ENCODE data around the gene TREH.
A peak's percentile ranks its signal among the peaks of the same experiment; 100 is the strongest.
"Not testable (repeated sequence)": the region's sequence is repeated elsewhere in the genome, so short reads cannot be mapped to it uniquely, and the experiment has no call there.

TREH gene

DNA sequence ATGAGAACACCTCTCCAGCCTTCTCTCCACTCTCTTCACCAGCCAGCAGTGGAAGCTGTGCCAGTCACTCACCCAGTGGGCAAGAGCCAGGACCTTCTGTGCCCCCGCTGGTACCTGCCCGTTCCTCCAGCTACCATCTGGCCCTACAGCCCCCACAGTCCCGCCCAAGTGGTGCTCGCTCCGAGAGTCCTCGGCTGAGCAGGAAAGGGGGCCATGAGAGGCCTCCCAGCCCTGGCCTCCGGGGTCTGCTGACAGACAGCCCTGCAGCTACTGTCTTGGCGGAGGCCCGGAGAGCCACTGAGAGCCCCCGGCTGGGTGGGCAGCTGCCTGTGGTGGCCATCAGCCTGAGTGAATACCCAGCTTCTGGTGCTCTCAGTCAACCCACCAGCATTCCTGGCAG, 51.9 kb downstream of the TREH start:
- no peak for DNase-seq

DNA sequence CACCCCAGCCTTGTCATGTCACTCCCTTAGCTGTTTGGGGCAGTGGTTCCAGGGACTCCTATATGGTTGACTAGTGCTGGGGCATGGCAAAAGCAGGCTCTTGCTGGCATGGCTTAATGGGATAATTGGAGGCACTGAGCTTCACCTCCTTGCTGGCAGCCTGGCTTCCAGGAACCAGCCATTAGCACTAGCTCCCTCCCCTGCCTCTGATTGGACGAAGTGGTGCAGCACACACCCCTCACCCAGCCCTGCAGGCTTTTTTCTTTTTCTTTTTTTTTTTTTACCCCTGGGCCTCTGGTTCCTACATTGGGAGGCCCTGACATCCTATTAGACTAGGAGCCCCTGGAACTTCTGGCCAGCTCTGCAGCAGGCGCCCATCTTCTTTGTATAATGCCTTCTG, 53.5 kb downstream of the TREH start:
- DNase-seq, result peak; percentile 54 to 85

DNA sequence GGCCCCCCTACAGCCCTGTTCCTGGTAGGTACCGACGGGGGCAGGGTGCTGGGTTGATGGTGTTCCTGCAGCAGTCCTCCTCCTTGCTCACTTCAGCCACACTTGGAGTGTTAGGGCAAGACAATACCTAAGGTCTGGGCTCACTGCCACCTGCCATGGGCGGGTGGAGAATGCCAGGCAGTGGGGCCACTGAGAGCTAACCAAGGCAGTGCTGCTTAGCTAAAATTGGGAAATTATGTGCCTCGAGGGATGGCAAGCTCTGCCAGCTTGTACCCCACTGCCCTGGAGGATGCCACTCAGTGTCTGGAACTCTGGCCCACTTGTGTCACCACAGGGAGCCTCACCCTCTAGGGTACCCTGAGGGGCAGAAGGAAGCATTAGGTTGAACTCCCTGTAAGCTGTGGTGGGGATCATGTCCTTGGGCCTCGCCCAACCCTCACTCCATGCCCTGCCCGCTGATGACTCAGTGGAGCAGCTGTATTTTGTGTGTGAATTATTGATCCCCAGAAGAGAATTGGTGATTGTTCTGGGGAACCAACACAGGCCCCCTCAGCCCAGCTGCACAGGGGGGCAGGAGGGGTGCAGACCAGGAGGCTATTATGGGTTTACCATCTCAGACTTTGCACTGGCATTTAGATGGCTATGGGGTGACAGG, 54.3 kb downstream of the TREH start:
- DNase-seq, result peak in 1 of 2 experiments; percentile 33

DNA sequence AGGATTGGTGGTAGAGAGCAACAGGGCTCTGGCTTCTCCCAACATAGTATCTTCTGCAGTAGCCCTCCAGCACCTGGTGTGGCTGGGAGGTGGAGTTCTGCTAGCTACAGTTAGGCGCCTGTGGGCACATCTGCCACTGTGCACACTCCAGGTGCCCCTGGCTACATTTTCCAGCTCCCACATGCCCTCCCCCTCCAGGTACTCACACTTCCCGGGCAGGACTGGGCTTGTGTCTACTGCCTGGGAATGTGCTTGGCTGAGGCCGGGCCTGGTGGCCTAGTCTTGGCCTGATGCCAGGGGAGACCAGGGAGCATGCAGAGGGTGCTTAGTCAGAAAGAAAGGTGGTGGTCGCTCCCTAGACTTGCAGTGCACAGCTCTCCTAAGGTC, 56.2 kb downstream of the TREH start:
- peak; percentile 92 to 97 for DNase-seq

- DNase-seq, result peak; percentile 63 to 78
Measured at GRCh38 chr11:118622376-118623268, 56.8 kb downstream of the TREH start.

GRCh38 chr11:118621784-118622375, 57.6 kb downstream of the TREH start:
- no peak for DNase-seq

- DNase-seq, result peak; percentile 89 to 90
Measured at GRCh38 chr11:118621071-118621783, 58.2 kb downstream of the TREH start.

DNA sequence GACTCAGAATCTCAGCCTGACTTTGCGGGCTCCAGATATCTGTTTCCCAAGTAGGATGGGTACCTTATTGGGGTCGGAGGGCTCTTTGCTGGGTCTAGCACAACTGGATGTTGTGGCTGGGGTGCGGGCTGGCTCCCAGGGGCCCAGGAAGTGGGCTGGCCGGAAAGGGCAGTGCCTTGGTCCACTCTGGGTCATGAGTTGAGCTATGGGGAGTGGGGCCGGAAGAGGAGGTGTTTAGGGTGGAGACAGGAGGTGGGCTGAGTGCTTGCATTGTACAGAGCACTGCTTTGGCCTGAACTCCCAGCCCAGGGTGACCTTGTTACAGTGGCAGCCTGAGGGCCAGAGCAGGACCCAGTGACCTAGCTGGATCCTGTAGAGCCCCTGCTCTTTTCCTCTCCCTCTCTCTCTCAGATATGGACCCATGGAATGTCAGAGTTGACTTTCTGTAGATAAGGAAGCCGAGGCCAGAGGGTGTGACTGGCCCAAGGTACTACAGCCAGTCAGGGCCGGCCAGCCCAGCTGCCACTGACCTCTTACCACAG, 58.9 kb downstream of the TREH start:
- DNase-seq, result no peak

DNA sequence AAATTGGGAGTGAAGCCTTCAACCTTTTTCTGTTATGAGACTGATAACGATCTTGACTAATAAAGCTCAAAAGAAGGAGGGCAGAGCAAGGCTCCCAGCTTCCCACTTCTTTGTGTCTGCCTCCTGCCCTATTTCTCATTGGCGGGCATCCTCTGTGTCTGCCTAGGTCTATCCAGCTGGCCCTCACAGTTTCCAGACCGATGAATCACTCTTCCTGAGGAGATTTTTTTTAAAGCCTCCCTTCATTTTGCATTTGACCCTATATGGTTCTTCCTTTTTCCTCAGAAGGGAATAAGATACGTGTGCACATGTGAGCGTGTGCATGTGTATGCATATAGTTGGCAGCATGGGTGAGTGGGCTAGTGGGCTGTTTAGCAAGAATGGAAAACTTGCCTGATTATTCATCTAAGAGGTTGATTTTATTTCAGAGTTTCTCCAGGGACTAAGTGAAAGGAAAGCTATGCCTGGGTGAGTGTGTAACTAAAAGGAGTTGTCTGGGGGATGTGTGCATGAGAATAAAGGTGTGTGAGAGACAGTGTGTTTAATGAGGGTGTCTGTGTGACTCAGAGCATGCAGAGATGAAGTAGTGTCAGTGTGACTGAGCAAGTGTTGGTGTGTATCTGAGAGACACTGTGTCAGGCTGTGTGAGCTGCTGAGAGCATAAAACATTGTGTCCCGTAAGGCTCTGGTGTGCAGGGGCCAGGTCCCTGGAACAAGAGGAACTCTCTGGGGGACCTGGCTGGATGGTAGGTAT, 59.8 kb downstream of the TREH start:
- no peak for DNase-seq

DNA sequence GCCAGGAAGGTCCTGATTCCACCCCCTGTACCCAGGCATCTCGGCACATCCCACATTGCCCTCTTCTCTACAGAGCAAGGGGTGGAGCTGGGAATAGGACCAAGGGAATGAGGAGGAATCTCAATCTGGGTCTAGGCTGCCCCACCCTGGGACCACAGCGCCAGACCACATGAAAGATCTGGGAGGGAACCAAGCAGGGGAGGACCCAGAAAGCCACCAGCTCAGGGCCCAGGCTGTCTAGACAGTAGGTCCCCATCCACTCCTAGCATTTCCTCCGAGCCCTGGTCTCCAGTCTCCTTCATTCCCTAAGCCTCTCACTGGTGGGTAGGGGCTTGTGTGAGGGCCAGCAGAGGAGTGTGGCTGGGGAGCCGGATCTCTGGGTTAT, 60.5 kb downstream of the TREH start:
- DNase-seq, result no peak

GRCh38 chr11:118618115-118618990, 61.1 kb downstream of the TREH start:
- no peak for DNase-seq

GRCh38 chr11:118615976-118616371, 63.5 kb downstream of the TREH start:
- no peak for DNase-seq

- no peak for DNase-seq
Measured at GRCh38 chr11:118615282-118615975, 64.0 kb downstream of the TREH start.

- no peak for DNase-seq
Measured at GRCh38 chr11:118614511-118614910, 64.9 kb downstream of the TREH start.

DNA sequence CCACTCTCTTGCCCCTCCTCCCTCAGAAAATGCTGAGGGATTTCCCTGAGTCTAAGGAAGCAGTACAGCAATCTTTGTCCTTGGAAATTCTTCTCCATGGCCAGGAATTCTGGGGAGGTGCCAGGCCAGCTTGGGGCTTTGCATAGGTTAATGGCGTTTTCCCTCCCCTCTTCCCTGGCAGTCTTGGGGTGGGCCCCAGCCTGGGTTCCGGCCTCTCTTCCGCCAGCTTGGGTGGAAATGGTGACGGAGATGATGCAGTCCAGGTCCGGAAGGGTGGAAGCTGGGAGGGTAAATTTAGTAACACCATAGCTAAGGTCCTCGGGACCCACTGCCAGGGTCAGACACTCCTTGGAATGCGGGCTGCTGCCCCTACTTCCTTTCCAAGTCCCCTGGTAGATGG, 67.1 kb downstream of the TREH start:
- no peak for DNase-seq

GRCh38 chr11:118611433-118611795, 68.0 kb downstream of the TREH start:
- DNase-seq, result not testable (repeated sequence)

GRCh38 chr11:118610773-118611432, 68.5 kb downstream of the TREH start:
- DNase-seq, result no peak

DNA sequence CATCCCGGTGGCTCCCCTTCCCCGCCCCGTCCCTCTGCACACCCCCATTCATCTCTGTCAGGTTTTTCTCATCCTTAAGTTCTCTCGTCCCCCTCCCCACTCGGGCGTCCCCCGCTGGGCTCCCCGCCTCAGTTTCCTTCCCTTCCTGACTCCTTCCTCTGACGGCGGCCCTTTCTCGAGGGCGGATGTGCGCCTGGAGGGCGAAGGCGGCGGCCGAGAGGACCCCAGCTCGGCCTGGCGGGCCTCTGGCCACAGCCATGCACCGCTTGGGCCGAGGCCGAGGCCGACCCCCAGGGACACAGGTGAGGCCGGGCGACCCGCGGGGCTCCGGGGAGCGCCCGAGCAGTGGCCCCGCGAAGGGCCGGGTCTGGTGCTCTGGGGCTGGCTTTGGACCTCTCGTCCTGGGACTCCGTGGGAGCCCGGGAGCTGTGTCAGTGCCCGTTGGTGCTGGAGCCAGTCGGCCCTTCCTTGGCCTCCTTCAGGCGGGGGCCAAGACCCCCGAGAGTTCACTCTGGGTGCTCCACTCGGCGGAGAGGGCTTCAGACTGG, 69.2 kb downstream of the TREH start:
- no peak for DNase-seq

- DNase-seq, result no peak
Measured at GRCh38 chr11:118609380-118610224, 69.8 kb downstream of the TREH start.
